ENCODE measurements around the gene KIAA1549. TPM values are rescaled to one million over a fixed set of nuclear protein-coding genes. Genes with fewer than 3 reads are reported as not detected.

KIAA1549 gene
- total RNA-seq, 2 donors from 2014 or later = 18.7 to 19.3 TPM

DNA sequence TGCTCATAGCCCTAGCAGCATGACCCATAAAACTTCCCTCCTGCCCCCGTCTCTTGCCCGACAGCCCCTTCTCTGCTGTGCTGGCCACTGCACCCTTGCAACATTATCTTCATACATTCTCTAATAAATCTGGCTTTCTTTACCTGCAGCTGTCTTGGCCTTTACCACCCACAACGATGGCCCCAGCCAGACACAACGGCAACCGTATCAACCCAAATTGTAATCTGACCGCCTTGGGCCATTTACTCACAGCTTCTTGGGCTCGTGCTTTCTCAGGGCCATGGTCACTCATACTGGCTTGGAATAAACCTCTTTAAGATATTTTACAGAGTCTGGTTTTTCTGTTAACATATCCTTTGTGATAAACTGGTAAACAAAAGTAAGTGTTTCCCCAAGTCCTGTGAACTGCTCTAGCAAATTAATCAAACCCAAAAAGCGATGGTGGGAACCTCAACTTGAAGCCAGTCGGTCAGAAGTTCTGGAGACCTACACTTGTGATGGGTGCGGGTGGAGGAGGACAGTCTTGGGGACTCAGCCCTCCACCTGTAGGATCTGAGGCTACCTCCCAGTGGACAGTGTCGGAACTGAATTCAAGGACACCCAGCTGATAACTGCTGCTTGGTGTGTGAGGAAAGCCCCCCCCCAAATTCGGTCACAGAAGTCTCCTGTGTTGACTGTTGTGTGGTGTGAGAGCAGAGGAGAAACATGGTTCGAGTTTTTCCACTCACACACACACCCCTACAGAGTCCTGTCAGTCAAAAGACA lies 95.6 kb downstream of the KIAA1549 start:
- H3K9me3 Mint-ChIP-seq = no peaks in the 10 kb centered on the region
- H3K36me3 ChIP-seq (ENCODE audit: control insufficient read depth, insufficient read depth, low read length) = peaks cover 31% of the 10 kb centered on the region
- peaks cover 14% of the 10 kb centered on the region for H3K9me3 ChIP-seq (ENCODE audit: control insufficient read depth, low read length)
- H3K36me3 Mint-ChIP-seq (ENCODE audit: low read depth) = peaks cover 34% of the 10 kb centered on the region
- DNase-seq = no peak
- TF ChIP-seq, protein P1, sequence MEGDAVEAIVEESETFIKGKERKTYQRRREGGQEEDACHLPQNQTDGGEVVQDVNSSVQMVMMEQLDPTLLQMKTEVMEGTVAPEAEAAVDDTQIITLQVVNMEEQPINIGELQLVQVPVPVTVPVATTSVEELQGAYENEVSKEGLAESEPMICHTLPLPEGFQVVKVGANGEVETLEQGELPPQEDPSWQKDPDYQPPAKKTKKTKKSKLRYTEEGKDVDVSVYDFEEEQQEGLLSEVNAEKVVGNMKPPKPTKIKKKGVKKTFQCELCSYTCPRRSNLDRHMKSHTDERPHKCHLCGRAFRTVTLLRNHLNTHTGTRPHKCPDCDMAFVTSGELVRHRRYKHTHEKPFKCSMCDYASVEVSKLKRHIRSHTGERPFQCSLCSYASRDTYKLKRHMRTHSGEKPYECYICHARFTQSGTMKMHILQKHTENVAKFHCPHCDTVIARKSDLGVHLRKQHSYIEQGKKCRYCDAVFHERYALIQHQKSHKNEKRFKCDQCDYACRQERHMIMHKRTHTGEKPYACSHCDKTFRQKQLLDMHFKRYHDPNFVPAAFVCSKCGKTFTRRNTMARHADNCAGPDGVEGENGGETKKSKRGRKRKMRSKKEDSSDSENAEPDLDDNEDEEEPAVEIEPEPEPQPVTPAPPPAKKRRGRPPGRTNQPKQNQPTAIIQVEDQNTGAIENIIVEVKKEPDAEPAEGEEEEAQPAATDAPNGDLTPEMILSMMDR (conservative IDR thresholded peaks at IDR 0.05) = peak; percentile 48
- H3K4me3 Mint-ChIP-seq = no peak overlapping the region
- H3K27ac ChIP-seq (ENCODE audit: low read depth, low read length) = no peak overlapping the region
- H3K27me3 ChIP-seq (ENCODE audit: control insufficient read depth, insufficient read depth, low read length, poor library complexity, severe bottlenecking) = no peaks in the 10 kb centered on the region
- no peaks in the 10 kb centered on the region for H3K27me3 Mint-ChIP-seq (ENCODE audit: insufficient read depth)
- no peak overlapping the region for H3K27ac Mint-ChIP-seq
- H3K4me3 ChIP-seq (ENCODE audit: low read length) = no peak overlapping the region
- WGBS, 2 experiments (ENCODE audit: insufficient coverage in 1 of 2, insufficient read length in 1 of 2) = 95 to 96% methylated on average over 10 to 12 of the region's 13 CpGs
- H3K4me1 ChIP-seq (ENCODE audit: control insufficient read depth, insufficient read depth, low read length) = peaks cover 12% of the 10 kb centered on the region
- no peak overlapping the region for H3K9ac ChIP-seq (ENCODE audit: extremely low read depth, low read length, poor library complexity, severe bottlenecking)
- H3K4me1 Mint-ChIP-seq = peaks cover 28% of the 10 kb centered on the region

DNA sequence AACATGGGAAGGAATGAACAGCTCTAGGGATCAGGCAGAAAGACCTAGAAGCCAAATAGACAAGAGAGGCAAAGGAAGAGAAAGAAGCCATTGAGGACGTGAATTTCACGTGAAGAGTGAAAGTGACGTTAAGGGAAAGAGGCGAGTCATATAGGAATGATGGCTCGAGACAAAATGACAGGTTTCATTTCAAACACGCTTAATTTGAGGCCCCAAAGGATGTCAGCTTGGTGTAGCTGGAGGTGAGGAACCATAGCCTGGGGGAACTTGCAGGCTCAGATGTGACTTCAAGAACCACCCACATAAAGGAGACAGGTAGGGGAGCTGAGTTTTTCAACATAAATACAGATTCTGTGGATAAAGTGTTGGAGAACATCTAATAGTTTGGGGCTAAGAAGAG lies 98.9 kb downstream of the KIAA1549 start:
- Histone ChIP-seq H3K36me3 (ENCODE audit: control insufficient read depth, insufficient read depth, low read length) (peaks cover 34% of the 10 kb centered on the region), H3K4me3 (ENCODE audit: low read length) (no peak overlapping the region), H3K9ac (ENCODE audit: extremely low read depth, low read length, poor library complexity, severe bottlenecking) (no peak overlapping the region), H3K9me3 (ENCODE audit: control insufficient read depth, low read length) (peaks cover 14% of the 10 kb centered on the region), H3K4me1 (ENCODE audit: control insufficient read depth, insufficient read depth, low read length) (peaks cover 19% of the 10 kb centered on the region), H3K27ac (ENCODE audit: low read depth, low read length) (no peak overlapping the region), H3K27me3 (ENCODE audit: control insufficient read depth, insufficient read depth, low read length, poor library complexity, severe bottlenecking) (no peaks in the 10 kb centered on the region)
- Mint-ChIP-seq H3K4me3 (no peak overlapping the region), H3K9me3 (no peaks in the 10 kb centered on the region), H3K4me1 (peaks cover 34% of the 10 kb centered on the region), H3K27ac (no peak overlapping the region), H3K36me3 (ENCODE audit: low read depth) (peaks cover 38% of the 10 kb centered on the region), H3K27me3 (ENCODE audit: insufficient read depth) (no peaks in the 10 kb centered on the region)
- 94 to 97% methylated on average over 5 to 6 of the region's 6 CpGs for WGBS, 2 experiments (ENCODE audit: insufficient coverage in 1 of 2, insufficient read length in 1 of 2)
- TF ChIP-seq, protein P1 (conservative IDR thresholded peaks at IDR 0.05) = no peak
- DNase-seq = no peak

DNA sequence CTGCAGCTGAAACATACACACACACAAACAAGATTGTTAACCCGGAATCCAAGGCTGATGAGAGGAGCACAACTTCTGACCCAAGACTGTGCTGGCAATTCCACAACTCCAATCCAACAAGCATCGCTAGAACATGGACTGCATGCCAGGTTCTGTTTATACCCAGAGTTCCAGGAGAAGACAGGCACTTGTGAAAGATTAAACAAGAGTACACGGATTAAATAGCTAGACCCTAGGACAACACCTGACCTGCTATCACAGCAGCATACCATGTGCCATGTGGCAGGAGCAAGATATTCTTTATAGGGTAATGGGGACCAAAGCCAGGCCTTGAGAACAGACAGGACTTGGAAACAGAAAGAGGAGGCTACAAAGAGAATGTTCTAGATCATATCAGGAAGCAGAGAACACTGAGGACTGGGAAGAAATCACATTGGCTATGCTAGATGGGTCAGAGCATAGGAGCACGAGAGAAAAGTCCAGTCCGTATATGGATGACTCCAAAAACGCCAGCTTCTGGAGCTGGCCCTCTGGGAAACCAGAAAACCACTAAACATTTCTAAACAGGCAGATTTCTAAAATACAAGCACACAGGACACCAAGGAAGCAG lies 99.5 kb downstream of the KIAA1549 start:
- peaks cover 34% of the 10 kb centered on the region for H3K4me1 Mint-ChIP-seq
- Histone ChIP-seq H3K27ac (ENCODE audit: low read depth, low read length) (no peak overlapping the region), H3K4me3 (ENCODE audit: low read length) (no peak overlapping the region), H3K36me3 (ENCODE audit: control insufficient read depth, insufficient read depth, low read length) (peaks cover 34% of the 10 kb centered on the region), H3K27me3 (ENCODE audit: control insufficient read depth, insufficient read depth, low read length, poor library complexity, severe bottlenecking) (no peaks in the 10 kb centered on the region), H3K9ac (ENCODE audit: extremely low read depth, low read length, poor library complexity, severe bottlenecking) (no peak overlapping the region), H3K9me3 (ENCODE audit: control insufficient read depth, low read length) (peaks cover 14% of the 10 kb centered on the region), H3K4me1 (ENCODE audit: control insufficient read depth, insufficient read depth, low read length) (peaks cover 19% of the 10 kb centered on the region)
- peaks cover 39% of the 10 kb centered on the region for H3K36me3 Mint-ChIP-seq (ENCODE audit: low read depth)
- H3K9me3 Mint-ChIP-seq = no peaks in the 10 kb centered on the region
- DNase-seq = no peak
- TF ChIP-seq, protein P1 (conservative IDR thresholded peaks at IDR 0.05) = no peak
- WGBS, 2 experiments (ENCODE audit: insufficient coverage in 1 of 2, insufficient read length in 1 of 2) = 85 to 92% methylated on average over 5 to 6 of the region's 6 CpGs
- no peak overlapping the region for H3K4me3 Mint-ChIP-seq
- H3K27ac Mint-ChIP-seq = no peak overlapping the region
- H3K27me3 Mint-ChIP-seq (ENCODE audit: insufficient read depth) = no peaks in the 10 kb centered on the region

Measured in endodermal cell (in vitro differentiated cells).